GM06990 (cell line): Measurements from ENCODE around the gene AKT3.

Experiments
- DNase-seq: peaks from one replicate; pipeline ENCODE4 v3.0.0-alpha.2; 2011; ENCODE audit not compliant: insufficient read length; ENCODE audit errors: extremely low read depth
- H3K27me3 ChIP-seq: replicated peaks from 2 replicates; pipeline ENCODE4 v1.6.0; 2011; ENCODE audit warnings: low read length; ENCODE audit not compliant: control insufficient read depth, insufficient read depth
- H3K36me3 ChIP-seq: 2 replicates; pipeline ENCODE4 v1.5.1; 2011; ENCODE audit warnings: low read length; ENCODE audit not compliant: control insufficient read depth, insufficient read depth
- H3K4me3 ChIP-seq: replicated peaks from 2 replicates; pipeline ENCODE4 v1.5.1; 2011; ENCODE audit warnings: low read depth, mild to moderate bottlenecking, control low read depth, low read length
- TF ChIP-seq, protein P1 (sequence below): IDR thresholded peaks from 2 replicates; pipeline ENCODE4 v1.5.1; 2011; ENCODE audit warnings: low read length, control low read depth, mild to moderate bottlenecking, inconsistent platforms; ENCODE audit not compliant: insufficient read depth, poor library complexity, severe bottlenecking

AKT3 gene

DNA sequence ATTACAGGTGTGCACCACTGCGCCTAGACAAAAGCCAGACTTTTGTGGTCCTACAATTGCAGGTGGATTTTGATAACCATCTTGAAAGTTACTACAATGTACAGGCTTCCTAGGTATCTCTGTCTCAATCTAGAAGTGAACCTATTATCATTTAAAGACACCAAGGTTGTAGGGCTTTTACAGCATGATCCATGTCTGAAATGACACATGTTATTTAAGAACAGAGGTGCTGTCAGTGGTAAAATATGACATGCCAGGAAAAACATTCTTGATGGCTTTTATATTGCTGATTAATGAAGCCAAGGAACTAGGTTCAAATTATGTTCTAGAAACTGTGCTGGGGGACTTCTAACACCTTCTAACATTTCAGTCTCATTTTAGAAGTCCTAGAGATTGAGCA, 341.1 kb downstream of the AKT3 start:
- no peak for DNase-seq
- no peaks in the 10 kb centered on the region for H3K36me3 ChIP-seq
- H3K27me3 ChIP-seq: no peaks in the 10 kb centered on the region
- TF ChIP-seq, protein P1, sequence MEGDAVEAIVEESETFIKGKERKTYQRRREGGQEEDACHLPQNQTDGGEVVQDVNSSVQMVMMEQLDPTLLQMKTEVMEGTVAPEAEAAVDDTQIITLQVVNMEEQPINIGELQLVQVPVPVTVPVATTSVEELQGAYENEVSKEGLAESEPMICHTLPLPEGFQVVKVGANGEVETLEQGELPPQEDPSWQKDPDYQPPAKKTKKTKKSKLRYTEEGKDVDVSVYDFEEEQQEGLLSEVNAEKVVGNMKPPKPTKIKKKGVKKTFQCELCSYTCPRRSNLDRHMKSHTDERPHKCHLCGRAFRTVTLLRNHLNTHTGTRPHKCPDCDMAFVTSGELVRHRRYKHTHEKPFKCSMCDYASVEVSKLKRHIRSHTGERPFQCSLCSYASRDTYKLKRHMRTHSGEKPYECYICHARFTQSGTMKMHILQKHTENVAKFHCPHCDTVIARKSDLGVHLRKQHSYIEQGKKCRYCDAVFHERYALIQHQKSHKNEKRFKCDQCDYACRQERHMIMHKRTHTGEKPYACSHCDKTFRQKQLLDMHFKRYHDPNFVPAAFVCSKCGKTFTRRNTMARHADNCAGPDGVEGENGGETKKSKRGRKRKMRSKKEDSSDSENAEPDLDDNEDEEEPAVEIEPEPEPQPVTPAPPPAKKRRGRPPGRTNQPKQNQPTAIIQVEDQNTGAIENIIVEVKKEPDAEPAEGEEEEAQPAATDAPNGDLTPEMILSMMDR: no peak
- H3K4me3 ChIP-seq: no peak overlapping the region

DNA sequence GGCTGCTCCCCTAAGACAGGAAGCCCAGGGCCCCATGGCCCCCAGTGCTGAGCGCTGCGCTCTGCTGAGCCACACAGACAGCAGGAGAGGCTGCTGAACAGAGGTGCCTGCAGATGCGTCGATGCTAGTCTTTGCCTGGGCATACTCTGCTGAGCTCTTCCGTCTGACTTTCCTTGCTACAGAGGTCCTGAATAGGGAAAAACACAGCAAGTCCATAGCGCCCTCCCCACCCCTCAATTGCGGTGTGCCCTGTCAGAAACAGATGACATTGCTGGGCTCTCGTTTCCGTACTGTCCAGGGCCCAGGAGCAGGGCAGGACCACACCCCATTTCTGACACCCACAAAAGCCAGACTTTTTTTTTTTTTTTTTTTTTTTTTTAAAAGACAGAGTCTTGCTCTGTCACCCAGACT, 341.7 kb downstream of the AKT3 start:
- TF ChIP-seq, protein P1: no peak
- H3K36me3 ChIP-seq: no peaks in the 10 kb centered on the region
- DNase-seq: no peak
- H3K4me3 ChIP-seq: no peak overlapping the region
- H3K27me3 ChIP-seq: no peaks in the 10 kb centered on the region

DNA sequence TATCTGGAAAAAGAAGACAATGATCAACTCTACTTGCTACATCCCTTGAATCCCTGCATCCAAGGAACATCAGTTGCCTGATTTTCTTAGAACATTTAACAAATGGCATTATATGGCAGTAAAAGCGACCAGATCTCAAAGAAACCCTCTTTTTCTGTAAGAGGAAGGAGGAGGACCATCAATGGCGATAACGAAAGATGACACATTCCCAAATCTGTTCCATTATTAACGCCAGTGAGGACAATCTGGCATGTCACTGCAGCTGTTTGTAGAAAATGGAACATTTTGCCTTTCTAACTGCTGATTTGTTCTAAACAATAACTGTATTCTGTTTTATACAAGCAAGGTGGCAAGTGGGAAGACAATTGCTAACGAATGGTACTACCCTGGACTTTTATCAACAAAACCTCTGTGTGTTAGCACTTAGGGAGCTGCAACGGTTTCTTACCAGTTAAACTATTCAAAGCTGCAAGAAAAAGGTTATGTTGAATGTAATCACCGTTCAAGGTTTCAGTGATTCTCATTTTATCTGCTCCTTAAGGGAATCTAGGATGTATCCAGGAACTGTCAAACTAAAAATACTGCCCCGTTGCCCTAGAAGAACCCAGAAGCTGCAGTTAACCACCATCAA, 342.3 kb downstream of the AKT3 start:
- Histone ChIP-seq H3K36me3 (no peaks in the 10 kb centered on the region), H3K27me3 (no peaks in the 10 kb centered on the region), H3K4me3 (no peak overlapping the region)
- TF ChIP-seq, protein P1: no peak
- no peak for DNase-seq

DNA sequence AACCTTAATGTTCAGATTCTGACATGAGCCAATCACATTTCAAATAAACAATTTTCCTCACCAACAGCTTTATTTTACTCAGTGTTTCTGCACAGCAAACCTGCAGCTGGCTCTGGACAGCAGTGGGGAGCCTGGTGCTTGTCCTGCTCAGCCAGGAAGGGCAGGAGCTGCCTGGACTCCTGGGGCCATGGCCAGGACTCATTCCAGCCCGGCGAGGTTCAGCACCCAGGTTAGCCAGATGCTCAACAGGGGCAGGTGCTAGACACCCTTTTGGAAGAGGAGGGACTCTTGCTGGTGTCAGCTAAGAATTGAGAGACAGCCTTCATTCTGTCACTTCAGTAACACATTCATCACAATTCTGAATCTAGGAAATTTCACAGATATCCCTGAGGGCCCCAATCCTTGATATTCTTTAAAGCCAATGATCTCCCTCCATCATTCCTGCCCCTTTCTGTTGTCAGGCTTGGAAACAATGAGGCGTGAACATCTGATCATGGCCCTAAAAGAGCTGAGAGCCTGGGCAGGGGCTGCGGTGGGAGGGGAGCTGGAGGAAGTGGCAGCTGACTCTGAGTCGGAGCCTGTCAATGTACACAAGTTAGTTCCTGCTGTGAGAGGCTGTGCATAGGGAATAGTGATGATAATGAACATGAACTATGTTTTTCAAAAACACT, 342.9 kb downstream of the AKT3 start:
- DNase-seq: no peak
- TF ChIP-seq, protein P1: no peak
- H3K4me3 ChIP-seq: no peak overlapping the region
- H3K36me3 ChIP-seq: no peaks in the 10 kb centered on the region
- H3K27me3 ChIP-seq: no peaks in the 10 kb centered on the region

DNA sequence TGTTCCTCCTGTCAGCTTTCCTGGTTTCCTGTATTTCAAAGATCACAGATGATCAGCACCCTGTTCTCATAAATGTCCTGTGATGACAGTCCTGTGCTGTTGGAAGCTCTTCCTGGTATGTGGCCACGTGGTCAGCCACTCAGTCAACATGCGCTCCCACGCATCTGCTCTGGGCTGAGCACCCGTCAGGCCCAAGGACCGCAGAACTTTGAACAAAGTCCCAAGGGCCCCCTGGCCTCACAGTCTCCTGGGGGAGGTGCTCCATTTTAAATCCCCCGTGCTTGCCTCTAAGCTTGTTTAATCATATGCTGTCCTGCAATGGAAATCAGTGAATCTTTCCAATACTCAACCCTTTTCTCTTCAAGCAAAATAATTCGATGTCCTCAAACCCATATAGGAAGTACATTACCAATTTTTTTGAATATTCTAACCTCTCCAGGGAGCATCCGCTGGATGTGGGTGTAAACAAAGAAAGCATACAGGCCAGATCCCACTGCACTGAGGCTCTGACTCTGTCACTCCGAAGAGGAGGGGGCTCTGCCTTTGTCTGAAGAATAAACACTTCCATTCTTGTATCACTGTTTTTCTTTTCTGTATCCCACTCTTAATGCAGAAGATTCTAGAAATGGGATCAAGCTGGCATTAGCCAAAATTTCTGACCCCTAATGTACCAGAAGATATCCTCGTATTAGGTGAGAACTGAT, 343.9 kb downstream of the AKT3 start:
- no peaks in the 10 kb centered on the region for H3K27me3 ChIP-seq
- TF ChIP-seq, protein P1: no peak
- no peak overlapping the region for H3K4me3 ChIP-seq
- DNase-seq: no peak
- H3K36me3 ChIP-seq: no peaks in the 10 kb centered on the region
